ENCODE results near the gene INPP5K.
"Not testable (repeated sequence)": the region's sequence is repeated elsewhere in the genome, so short reads cannot be mapped to it uniquely, and the experiment has no call there.

Gene INPP5K

DNA sequence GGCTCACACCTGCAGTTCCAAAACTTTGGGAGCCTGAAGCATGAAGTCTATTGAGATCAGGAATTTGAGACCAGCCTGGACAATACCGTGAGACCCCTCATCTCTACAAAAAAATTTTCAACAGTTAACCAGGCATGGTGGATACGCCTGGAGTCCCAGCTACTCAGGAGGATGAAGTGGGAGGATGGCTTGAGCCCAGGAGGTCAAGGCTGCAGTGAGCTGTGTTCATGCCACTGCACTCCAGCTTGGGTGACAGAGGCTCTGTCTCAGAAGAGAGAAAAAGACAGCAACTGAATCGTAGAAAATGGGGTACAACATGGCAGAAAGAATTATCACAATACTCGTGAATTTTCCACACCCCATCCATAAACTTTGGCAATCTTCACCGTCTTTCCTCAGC, 63.6 kb downstream of the INPP5K start:
- Histone ChIP-seq H3K27ac (ENCODE audit: low read depth in 2 of 2, low read length in 2 of 2) (peak overlapping the region in 1 of 2 donors; percentile 36), H3K9me3 (ENCODE audit: control insufficient read depth in 2 of 2, low read length in 2 of 2) (no peaks in the 10 kb centered on the region), H3K36me3 (ENCODE audit: control insufficient read depth in 2 of 2, insufficient read depth in 2 of 2, low read length in 2 of 2) (peaks cover 3 to 6% of the 10 kb centered on the region in 2 donors), H3K4me3 (ENCODE audit: low read length in 2 of 2) (no peak overlapping the region), H3K9ac (ENCODE audit: low read depth in 1 of 2, low read length in 2 of 2) (no peak overlapping the region), H3K4me1 (ENCODE audit: control insufficient read depth in 2 of 2, insufficient read depth in 2 of 2, low read length in 2 of 2) (peaks cover 18 to 42% of the 10 kb centered on the region in 2 donors), H3K27me3 (ENCODE audit: control insufficient read depth in 2 of 2, insufficient read depth in 2 of 2, low read length in 2 of 2) (no peaks in the 10 kb centered on the region)

DNA sequence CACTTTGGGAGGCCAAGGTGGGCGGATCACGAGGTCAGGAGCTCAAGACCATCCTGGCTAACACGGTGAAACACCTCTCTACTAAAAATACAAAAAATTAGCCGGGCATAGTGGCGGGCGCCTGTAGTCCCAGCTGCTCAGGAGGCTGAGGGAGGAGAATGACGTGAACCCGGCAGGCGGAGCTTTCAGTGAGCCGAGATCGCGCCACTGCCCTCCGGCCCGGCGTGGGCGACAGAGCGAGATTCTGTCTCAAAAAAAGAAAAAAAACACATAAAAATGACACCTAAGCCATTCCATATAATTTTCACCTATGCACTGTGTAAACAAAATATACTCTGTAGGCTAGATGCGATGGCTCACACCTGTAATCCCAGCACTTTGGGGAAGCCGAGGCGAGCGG, 66.2 kb downstream of the INPP5K start:
- H3K9ac ChIP-seq (ENCODE audit: low read depth in 1 of 2, low read length in 2 of 2); H3K36me3 ChIP-seq (ENCODE audit: control insufficient read depth in 2 of 2, insufficient read depth in 2 of 2, low read length in 2 of 2); H3K4me3 ChIP-seq (ENCODE audit: low read length in 2 of 2); H3K9me3 ChIP-seq (ENCODE audit: control insufficient read depth in 2 of 2, low read length in 2 of 2); H3K27me3 ChIP-seq (ENCODE audit: control insufficient read depth in 2 of 2, insufficient read depth in 2 of 2, low read length in 2 of 2): not testable (repeated sequence)
- Histone ChIP-seq H3K4me1 (ENCODE audit: control insufficient read depth in 2 of 2, insufficient read depth in 2 of 2, low read length in 2 of 2) (peaks cover 18 to 46% of the 10 kb centered on the region in 2 donors), H3K27ac (ENCODE audit: low read depth in 2 of 2, low read length in 2 of 2) (peak overlapping the region in 1 of 2 donors; percentile 44)

DNA sequence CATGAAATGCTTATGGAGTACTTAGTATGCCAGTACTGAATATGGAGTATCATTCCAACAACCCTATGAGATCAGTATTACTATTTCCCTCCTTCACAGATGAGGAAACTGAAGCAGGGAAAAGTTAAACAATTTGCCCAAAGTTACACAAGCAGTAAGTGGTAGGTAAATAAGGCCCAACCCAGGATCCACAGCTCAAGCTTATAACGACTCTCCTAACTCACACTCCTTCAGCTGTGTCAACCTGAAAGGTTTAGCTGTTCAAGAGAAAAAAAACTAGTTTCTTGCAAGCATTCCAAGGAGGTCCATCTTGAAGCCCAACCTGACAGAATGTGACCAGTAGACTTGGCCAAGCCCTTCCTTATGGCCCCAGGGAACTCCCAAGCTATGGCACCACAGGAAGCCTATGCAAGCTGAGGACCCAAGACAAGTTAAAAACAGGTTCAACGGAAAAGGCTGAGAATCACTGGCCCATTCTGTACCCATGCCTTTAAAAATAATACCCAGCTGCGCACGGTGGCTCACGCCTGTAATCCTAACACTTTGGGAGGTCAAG, 66.9 kb downstream of the INPP5K start:
- Histone ChIP-seq H3K9ac (ENCODE audit: low read depth in 1 of 2, low read length in 2 of 2) (no peak overlapping the region), H3K4me1 (ENCODE audit: control insufficient read depth in 2 of 2, insufficient read depth in 2 of 2, low read length in 2 of 2) (peaks cover 12 to 40% of the 10 kb centered on the region in 2 donors), H3K36me3 (ENCODE audit: control insufficient read depth in 2 of 2, insufficient read depth in 2 of 2, low read length in 2 of 2) (peaks cover 5 to 9% of the 10 kb centered on the region in 2 donors), H3K4me3 (ENCODE audit: low read length in 2 of 2) (no peak overlapping the region), H3K27ac (ENCODE audit: low read depth in 2 of 2, low read length in 2 of 2) (peak overlapping the region; percentile 44 to 45), H3K9me3 (ENCODE audit: control insufficient read depth in 2 of 2, low read length in 2 of 2) (no peaks in the 10 kb centered on the region), H3K27me3 (ENCODE audit: control insufficient read depth in 2 of 2, insufficient read depth in 2 of 2, low read length in 2 of 2) (no peaks in the 10 kb centered on the region)

DNA sequence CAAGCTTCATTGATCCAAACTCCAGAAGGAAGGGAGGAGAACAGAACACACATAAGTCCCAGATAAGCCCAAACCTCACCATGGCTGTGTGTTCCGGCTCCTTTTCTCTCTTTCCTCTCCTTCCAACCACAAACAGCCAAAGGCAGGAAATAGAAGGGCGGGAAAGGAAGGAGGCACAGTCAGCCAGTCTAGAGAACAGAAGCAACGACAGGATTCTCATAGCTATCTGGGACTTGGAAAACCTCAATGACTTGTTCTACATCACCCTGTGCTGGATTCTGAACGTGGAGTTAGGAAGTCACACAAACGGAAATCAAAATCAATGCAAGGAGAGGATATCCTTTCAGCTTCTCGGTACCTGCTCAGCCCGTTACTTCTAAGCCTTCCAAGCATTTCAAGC, 69.4 kb downstream of the INPP5K start:
- peaks cover 5 to 9% of the 10 kb centered on the region in 2 donors for H3K36me3 ChIP-seq (ENCODE audit: control insufficient read depth in 2 of 2, insufficient read depth in 2 of 2, low read length in 2 of 2)
- H3K9me3 ChIP-seq (ENCODE audit: control insufficient read depth in 2 of 2, low read length in 2 of 2), result no peaks in the 10 kb centered on the region
- H3K4me1 ChIP-seq (ENCODE audit: control insufficient read depth in 2 of 2, insufficient read depth in 2 of 2, low read length in 2 of 2), result peaks cover 7 to 22% of the 10 kb centered on the region in 2 donors
- H3K9ac ChIP-seq (ENCODE audit: low read depth in 1 of 2, low read length in 2 of 2), result no peak overlapping the region
- H3K4me3 ChIP-seq (ENCODE audit: low read length in 2 of 2), result peak overlapping the region in 1 of 2 donors; percentile 7
- no peak overlapping the region for H3K27ac ChIP-seq (ENCODE audit: low read depth in 2 of 2, low read length in 2 of 2)
- no peaks in the 10 kb centered on the region for H3K27me3 ChIP-seq (ENCODE audit: control insufficient read depth in 2 of 2, insufficient read depth in 2 of 2, low read length in 2 of 2)

DNA sequence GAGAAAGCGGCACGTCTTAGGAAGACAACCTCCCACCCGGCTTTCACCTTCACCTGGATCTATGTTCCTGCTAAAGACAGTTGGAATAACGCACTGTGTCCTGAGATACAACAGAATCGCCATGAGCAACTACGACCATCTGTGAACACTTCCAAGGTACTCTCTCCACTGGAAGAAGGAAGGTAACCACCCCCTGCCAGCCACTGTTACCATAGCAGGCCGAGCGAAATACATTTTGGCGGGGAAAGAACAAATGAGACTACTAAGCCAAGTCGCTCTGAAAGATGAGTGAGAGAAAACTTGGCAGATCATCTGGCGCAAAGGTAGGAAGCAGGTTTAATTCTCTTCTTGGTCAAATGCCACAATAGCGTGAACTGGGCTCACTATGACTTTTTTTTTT, 70.2 kb downstream of the INPP5K start:
- Histone ChIP-seq H3K27ac (ENCODE audit: low read depth in 2 of 2, low read length in 2 of 2) (no peak overlapping the region), H3K4me1 (ENCODE audit: control insufficient read depth in 2 of 2, insufficient read depth in 2 of 2, low read length in 2 of 2) (peaks cover 7 to 22% of the 10 kb centered on the region in 2 donors), H3K9ac (ENCODE audit: low read depth in 1 of 2, low read length in 2 of 2) (no peak overlapping the region), H3K36me3 (ENCODE audit: control insufficient read depth in 2 of 2, insufficient read depth in 2 of 2, low read length in 2 of 2) (peaks cover 2 to 6% of the 10 kb centered on the region in 2 donors), H3K27me3 (ENCODE audit: control insufficient read depth in 2 of 2, insufficient read depth in 2 of 2, low read length in 2 of 2) (no peaks in the 10 kb centered on the region), H3K9me3 (ENCODE audit: control insufficient read depth in 2 of 2, low read length in 2 of 2) (no peaks in the 10 kb centered on the region), H3K4me3 (ENCODE audit: low read length in 2 of 2) (no peak overlapping the region)

DNA sequence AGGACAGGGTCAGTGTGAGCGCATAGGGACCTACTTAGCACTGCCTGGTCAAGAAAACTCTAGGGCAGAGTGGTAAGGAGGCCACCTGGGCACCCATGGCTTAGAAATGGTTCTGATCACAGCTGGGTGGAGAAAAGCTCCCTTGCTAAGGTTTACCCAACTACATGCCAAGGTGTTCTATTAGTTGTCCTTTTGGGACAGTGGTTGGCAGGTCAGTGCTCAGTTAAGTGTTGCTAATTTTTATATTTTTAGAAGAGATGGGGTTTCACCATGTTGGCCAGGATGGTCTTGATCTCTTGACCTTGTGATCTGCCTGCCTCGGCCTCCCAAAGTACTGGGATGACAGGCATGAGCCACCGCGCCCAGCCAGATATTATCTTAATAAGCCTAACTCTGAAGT, 70.7 kb downstream of the INPP5K start:
- H3K4me1 ChIP-seq (ENCODE audit: control insufficient read depth in 2 of 2, insufficient read depth in 2 of 2, low read length in 2 of 2), result peaks cover 7 to 22% of the 10 kb centered on the region in 2 donors
- H3K4me3 ChIP-seq (ENCODE audit: low read length in 2 of 2); H3K9me3 ChIP-seq (ENCODE audit: control insufficient read depth in 2 of 2, low read length in 2 of 2); H3K27me3 ChIP-seq (ENCODE audit: control insufficient read depth in 2 of 2, insufficient read depth in 2 of 2, low read length in 2 of 2); H3K36me3 ChIP-seq (ENCODE audit: control insufficient read depth in 2 of 2, insufficient read depth in 2 of 2, low read length in 2 of 2); H3K9ac ChIP-seq (ENCODE audit: low read depth in 1 of 2, low read length in 2 of 2); H3K27ac ChIP-seq (ENCODE audit: low read depth in 2 of 2, low read length in 2 of 2): not testable (repeated sequence)
